Measurements from ENCODE around the gene GADD45B. TPM values are rescaled to one million over a fixed set of nuclear protein-coding genes. Genes with fewer than 3 reads are reported as not detected.
A peak's percentile ranks its signal among the peaks of the same experiment; 100 is the strongest.
"Not testable (repeated sequence)": the region's sequence is repeated elsewhere in the genome, so short reads cannot be mapped to it uniquely, and the experiment has no call there.

The GADD45B gene
- total RNA-seq, 4 donors from 2014 or later = 35.5 to 278 (median 54.9) TPM

DNA sequence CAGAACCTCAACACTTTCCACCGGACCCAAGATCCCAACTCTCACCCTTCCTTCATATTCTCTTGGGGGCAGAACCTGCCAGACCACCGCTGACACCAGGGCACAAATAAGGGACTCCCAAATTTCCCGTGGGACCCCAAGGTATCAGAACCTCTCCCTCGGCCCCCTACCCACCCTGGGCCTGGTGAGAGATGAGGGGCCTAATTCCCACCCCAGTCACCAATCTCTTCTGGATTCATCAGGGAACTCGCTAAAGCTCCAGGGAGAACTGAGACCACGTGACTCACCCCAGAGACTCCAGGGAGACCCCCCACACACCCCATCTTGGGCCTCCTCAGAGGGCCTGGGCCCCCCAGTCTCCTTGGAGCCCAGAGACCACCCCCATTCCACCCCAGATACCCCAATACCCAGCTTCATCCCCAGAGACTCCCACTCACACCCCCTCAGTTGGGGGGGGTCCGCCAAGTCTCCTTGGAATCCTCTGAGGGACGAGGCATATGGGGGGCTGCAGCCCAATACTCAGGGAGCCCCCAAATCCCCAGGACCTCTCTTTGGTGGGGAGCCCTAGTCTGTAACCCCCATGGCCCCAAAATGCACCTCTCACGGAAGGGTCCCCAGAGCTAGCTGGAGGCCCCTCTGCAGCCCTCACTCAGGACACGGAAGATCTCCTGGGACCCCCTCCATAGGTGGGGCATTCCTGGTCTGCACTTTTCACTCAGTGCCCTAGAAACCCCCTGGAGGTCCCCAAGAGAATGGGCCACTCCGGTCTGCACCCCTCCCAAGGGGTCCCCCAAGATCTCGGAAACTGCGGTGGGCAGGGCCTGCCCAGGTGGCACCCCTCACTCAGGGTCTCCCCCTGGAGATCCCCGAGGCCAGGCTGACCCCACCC is 20.7 kb upstream of the GADD45B start:
- Histone ChIP-seq H3K4me3 (peak overlapping the region; percentile 72 to 97 (median 91)), H3K27ac (peak overlapping the region in 2 of 4 donors; percentile 59 to 76)
- TF ChIP-seq POLR2A (IDR thresholded peaks at IDR 0.05) = no peak
- TF ChIP-seq, protein P1, sequence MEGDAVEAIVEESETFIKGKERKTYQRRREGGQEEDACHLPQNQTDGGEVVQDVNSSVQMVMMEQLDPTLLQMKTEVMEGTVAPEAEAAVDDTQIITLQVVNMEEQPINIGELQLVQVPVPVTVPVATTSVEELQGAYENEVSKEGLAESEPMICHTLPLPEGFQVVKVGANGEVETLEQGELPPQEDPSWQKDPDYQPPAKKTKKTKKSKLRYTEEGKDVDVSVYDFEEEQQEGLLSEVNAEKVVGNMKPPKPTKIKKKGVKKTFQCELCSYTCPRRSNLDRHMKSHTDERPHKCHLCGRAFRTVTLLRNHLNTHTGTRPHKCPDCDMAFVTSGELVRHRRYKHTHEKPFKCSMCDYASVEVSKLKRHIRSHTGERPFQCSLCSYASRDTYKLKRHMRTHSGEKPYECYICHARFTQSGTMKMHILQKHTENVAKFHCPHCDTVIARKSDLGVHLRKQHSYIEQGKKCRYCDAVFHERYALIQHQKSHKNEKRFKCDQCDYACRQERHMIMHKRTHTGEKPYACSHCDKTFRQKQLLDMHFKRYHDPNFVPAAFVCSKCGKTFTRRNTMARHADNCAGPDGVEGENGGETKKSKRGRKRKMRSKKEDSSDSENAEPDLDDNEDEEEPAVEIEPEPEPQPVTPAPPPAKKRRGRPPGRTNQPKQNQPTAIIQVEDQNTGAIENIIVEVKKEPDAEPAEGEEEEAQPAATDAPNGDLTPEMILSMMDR (IDR thresholded peaks at IDR 0.05) = no peak

DNA sequence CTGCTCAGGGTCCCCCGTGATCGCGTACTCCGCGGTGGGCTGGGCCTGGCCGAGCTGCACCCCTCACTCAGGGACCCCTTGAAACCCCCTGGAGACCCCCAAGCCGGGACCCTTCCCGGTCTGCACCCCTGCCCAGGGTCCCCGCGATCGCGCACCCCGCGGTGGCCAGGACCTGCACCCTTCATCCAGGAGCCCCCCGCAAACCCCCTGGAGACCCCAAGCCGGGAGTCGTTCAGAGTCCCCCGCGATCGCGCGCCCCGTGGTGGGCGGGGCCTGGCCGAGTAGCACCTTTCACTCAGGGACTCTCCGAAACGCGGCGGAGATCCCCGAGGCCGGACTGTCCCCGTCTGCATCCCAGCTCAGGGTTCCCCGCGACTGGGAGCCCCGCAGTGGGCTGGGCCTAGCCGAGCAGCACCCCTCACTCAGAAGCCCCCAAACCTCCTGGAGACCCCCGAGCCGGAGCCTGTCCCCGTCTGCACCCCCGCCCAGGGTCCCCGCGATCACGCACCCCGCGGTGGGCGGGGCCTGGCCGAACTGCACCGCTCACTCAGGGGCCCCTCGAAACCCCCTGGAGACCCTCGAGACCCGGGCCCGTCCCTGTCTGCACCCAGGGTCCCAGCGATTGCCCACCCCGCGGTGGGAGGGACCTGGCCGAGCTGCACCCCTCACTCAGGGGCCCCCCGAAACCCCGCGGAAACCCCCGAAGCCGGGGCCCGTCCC is 19.9 kb upstream of the GADD45B start:
- TF ChIP-seq POLR2A (IDR thresholded peaks at IDR 0.05) = no peak
- TF ChIP-seq, protein P1 (IDR thresholded peaks at IDR 0.05) = no peak
- H3K36me3 ChIP-seq = no peaks in the 10 kb centered on the region
- H3K27ac ChIP-seq = peak overlapping the region; percentile 3 to 76 (median 62)
- peak in 2 of 3 donors; percentile 42 to 63 for DNase-seq
- H3K9me3 ChIP-seq = no peaks in the 10 kb centered on the region
- H3K4me1 ChIP-seq = peaks cover 0 to 11% (median 8%) of the 10 kb centered on the region in 4 donors
- H3K4me3 ChIP-seq = peak overlapping the region; percentile 72 to 97 (median 91)
- no peaks in the 10 kb centered on the region for H3K27me3 ChIP-seq

More for the DNA sequence above, 20.7 kb upstream of the GADD45B start:
- Histone ChIP-seq H3K9me3 (no peaks in the 10 kb centered on the region), H3K36me3 (no peaks in the 10 kb centered on the region), H3K27me3 (no peaks in the 10 kb centered on the region), H3K4me1 (peaks cover 0 to 11% (median 8%) of the 10 kb centered on the region in 4 donors)
- no peak for DNase-seq

DNA sequence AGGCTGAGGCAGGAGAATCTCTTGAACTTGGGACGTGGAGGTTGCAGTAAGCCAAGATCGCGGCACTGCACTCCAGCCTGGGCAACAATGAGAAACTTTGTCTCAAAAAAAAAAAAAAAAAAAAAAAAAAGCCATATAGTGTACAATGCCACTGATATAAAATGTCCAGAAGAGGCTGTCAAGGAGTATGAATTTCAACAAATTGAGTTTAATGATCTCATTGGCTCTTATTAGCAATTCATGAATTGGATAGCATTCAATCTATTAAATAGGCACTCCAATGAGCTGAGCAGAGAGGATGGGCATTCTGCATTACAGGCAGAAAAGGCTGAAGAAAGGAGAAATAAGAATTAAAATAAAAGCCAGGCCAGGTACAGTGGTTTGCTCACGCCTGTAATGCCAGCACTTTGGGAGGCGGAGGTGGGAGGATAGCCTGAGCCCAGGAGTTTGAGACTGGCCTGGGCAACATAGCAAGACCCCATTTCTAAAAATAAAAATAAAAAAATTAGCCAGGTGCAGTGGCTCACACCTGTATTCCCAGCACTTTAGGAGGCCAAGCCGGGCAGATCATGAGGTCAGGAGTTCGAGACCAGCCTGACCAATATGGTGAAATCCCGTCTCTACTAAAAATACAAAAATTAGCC is 18.4 kb upstream of the GADD45B start:
- DNase-seq = no peak
- H3K4me1 ChIP-seq = peaks cover 0 to 26% (median 14%) of the 10 kb centered on the region in 4 donors
- TF ChIP-seq POLR2A (IDR thresholded peaks at IDR 0.05) = no peak
- TF ChIP-seq, protein P1 (IDR thresholded peaks at IDR 0.05) = no peak
- H3K27me3 ChIP-seq = no peaks in the 10 kb centered on the region
- H3K36me3 ChIP-seq = no peaks in the 10 kb centered on the region
- H3K4me3 ChIP-seq = peak overlapping the region; percentile 14 to 97 (median 66)
- no peaks in the 10 kb centered on the region for H3K9me3 ChIP-seq
- H3K27ac ChIP-seq = peak overlapping the region; percentile 66 to 76 (median 72)

DNA sequence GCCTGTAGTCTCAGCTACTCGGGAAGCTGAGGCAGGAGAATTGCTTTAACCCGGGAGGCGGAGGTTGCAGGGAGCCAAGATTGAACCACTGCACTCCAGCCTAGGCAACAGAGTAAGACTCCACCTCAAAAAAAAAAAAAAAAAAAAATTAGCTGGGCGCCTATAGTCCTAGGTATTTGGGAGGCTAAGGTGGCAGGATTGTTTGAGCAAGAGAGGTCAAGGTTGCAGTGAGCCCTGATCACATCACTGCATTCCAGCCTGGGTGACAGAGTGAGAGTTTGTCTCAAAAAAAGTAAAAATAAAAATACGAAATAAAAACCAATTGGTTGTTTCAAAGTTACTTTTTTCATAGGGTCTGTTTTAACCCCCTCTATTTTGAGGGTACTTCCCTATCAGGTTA is 17.9 kb upstream of the GADD45B start:
- no peak for DNase-seq
- no peak overlapping the region for H3K27ac ChIP-seq
- H3K4me3 ChIP-seq = no peak overlapping the region
- peaks cover 0 to 30% (median 15%) of the 10 kb centered on the region in 4 donors for H3K4me1 ChIP-seq
- TF ChIP-seq, protein P1 (IDR thresholded peaks at IDR 0.05) = no peak
- no peak for TF ChIP-seq POLR2A (IDR thresholded peaks at IDR 0.05)
- no peaks in the 10 kb centered on the region for H3K36me3 ChIP-seq
- H3K27me3 ChIP-seq = no peaks in the 10 kb centered on the region
- H3K9me3 ChIP-seq = no peaks in the 10 kb centered on the region

DNA sequence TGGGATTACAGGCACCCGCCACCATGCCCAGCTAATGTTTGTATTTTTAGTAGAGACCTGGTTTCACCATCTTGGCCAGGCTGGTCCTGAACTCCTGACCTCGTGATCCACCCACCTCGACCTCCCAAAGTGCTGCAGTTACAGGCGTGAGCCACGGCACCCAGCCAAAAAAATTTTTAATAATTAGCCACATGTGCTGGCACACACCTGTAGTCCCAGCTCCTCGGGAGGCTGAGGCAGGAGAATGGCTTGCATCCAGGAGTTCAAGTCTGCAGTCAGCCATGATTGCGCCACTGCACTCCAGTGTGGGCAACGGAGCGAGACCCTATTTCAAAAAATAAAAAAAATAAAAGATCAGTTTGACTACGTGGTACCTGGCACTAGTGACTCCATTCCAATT is 17.2 kb upstream of the GADD45B start:
- H3K9me3 ChIP-seq, H3K4me3 ChIP-seq, H3K27me3 ChIP-seq, H3K36me3 ChIP-seq, H3K27ac ChIP-seq, DNase-seq: not testable (repeated sequence)
- peaks cover 0 to 30% (median 15%) of the 10 kb centered on the region in 4 donors for H3K4me1 ChIP-seq

Measured in Peyer's patch (tissue), 4 donors.